Anterior cingulate cortex (tissue), 58 donors: ENCODE results near the gene RAVER2.
A peak's percentile ranks its signal among the peaks of the same experiment; 100 is the strongest.

Experiments used
- DNase-seq, 58 donors: peaks; one replicate each; lab custom pipeline; 2025; lab: John Stamatoyannopoulos, UW

Gene RAVER2

GRCh38 chr1:64843675-64844074, 98.8 kb downstream of the RAVER2 start:
- no peak for DNase-seq

DNA sequence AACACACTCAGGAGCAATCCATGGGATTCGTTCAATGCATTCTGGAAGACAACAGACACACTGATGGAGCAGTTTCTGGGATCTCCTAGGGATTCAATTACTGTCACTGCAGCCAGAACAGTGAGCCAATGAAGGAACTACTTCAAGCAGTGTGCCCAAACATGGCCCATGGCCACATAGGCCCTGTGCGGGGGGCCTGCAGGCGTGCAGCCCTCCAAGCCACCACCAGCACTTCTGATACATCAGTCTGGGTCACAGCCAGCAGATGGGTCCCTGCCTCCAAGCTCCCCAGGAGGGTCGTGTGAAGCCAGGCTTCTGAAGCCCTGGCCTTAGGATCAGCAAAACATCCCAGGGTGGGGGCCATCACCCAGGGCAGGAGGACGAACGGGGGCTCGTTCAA, 99.3 kb downstream of the RAVER2 start:
- no peak for DNase-seq

GRCh38 chr1:64844609-64845008, 99.7 kb downstream of the RAVER2 start:
- no peak for DNase-seq

GRCh38 chr1:64845831-64846425, 101.1 kb downstream of the RAVER2 start:
- peak in 1 of 58 donors; percentile 8 for DNase-seq

- DNase-seq, result peak in 2 of 58 donors; percentile 5 to 12
Measured at GRCh38 chr1:64846573-64847430, 101.9 kb downstream of the RAVER2 start.

GRCh38 chr1:64847666-64848065, 102.8 kb downstream of the RAVER2 start:
- DNase-seq, result no peak

DNA sequence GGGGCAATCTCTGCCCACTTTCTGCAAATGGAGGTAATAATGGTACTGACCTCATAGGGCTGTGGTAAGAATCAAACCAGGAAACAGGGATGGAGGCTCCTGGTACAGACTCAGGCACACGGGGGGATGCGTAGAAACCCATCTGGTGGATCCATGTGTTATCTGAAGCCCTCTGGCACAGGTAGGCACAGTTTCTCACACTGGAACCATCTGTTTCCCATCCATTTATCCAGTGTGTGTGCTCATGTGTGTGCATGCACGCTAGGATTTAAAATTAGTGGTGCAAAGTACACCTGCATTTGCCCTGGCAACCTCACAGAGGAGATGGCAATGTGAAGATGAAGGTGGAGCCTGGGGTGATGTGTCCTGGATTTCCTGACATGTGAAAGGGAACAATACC, 103.3 kb downstream of the RAVER2 start:
- DNase-seq, result no peak

GRCh38 chr1:64848803-64849202, 103.9 kb downstream of the RAVER2 start:
- no peak for DNase-seq

DNA sequence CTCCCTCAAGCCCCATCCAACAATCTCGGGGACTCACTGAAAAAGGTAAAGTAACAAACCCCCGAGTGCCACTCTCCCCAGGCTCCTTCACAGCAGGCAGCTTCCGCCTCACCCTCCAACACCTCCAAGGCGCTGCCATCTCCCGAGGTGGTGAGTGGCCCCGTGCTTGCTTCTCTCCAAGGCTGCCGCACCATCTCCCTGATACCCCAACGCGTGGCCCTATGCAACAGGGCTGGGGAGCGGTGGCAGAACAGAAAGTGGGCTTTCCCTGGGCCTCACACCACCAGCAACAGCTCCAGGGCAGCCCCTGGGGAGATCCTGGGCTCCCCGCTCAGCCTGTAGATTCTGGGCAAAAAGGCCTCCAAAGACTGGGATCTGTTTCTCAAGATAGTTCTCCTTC, 105.1 kb downstream of the RAVER2 start:
- DNase-seq, result no peak

- no peak for DNase-seq
Measured at GRCh38 chr1:64850846-64851245, 106.0 kb downstream of the RAVER2 start.

GRCh38 chr1:64851664-64852063, 106.8 kb downstream of the RAVER2 start:
- DNase-seq, result no peak

GRCh38 chr1:64854674-64855073, 109.8 kb downstream of the RAVER2 start:
- no peak for DNase-seq

GRCh38 chr1:64855557-64855956, 110.7 kb downstream of the RAVER2 start:
- no peak for DNase-seq

- no peak for DNase-seq
Measured at GRCh38 chr1:64856553-64856952, 111.7 kb downstream of the RAVER2 start.

DNA sequence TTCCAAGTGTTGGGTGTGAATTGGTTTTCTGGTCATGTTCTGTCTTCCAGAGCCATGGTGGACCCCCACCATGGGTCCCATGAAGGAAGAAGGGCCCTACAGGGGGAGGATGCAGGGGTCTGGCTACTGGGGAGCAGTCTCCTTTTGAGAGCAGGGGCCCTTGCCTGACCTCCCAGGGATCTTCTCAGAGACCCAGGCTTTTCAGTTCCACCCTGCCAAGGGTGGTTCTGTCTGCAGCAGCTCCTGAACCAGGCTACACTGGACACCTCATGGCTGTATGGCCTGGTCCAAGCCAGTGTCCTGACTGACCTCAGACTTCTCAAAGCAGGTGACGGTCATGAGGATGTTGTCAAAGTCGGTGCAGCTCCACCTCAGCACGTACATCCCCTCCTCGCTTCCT, 112.5 kb downstream of the RAVER2 start:
- DNase-seq, result no peak

- no peak for DNase-seq
Measured at GRCh38 chr1:64861611-64862010, 116.7 kb downstream of the RAVER2 start.

- peak in 9 of 58 donors; percentile 6 to 35 (median 13) for DNase-seq
Measured at GRCh38 chr1:64864018-64864940, 119.4 kb downstream of the RAVER2 start.

DNA sequence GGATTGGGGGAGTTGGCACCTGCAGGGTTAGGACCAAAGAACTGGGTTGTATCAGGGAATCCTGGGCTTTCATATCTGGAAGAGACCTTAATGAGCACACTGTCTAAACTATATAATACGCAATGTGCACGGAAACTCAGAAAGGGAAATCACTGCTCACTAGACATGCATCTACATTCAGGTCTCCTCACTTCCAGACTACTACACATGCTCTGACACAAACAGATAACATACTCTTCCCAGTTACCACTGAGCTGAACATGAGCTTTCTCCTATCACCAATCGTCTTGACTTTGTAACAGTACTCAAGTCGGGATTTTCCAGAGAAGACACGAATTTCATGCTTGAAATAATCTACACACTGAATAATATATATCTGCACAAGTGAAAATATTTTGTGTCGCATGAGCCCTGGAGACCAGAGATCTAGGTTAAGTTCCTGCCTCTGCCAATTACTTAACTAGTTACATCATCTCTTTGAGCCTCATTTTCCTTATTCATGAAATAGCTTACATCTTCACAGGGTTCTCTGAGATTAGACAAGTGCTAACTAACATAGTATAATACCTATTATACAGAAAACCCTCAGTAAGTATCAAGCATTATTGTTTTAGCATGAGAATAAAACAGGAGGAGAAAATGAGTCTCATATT, 120.4 kb downstream of the RAVER2 start:
- no peak for DNase-seq

- no peak for DNase-seq
Measured at GRCh38 chr1:64866689-64867088, 121.8 kb downstream of the RAVER2 start.

DNA sequence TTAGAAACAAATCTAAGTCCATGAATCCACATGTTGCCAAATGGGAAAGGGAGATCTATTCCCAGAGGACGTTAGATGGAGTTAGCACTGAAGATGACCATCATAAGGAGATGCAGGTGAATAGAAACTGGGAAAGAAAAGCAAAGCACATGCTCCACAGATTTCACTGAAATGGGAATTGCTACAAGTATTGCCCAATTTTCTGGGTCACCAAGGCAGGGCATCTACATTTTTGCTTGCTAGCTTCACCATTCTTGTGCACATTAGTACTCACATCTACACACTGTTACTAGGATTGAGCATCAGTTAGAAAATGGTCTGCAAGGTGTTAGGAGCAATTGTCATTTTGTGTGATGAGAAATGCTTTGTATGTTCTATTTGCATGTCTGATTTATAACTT, 122.4 kb downstream of the RAVER2 start:
- DNase-seq, result no peak
